Hematopoietic multipotent progenitor cell treated with erythropoietin and hydrocortisone succinate and interleukin-3 and kit ligand, for 15 days (in vitro differentiated cells): ENCODE results near the gene RAET1G.
"Not testable (repeated sequence)": the region's sequence is repeated elsewhere in the genome, so short reads cannot be mapped to it uniquely, and the experiment has no call there.

Experiments used
- DNase-seq: peaks from one replicate; pipeline ENCODE4 v3.0.0-alpha.2; 2015; ENCODE audit warnings: low spot score

RAET1G gene

GRCh38 chr6:149913540-149914240 lies 9.2 kb downstream of the RAET1G start:
- no peak for DNase-seq

GRCh38 chr6:149913085-149913484 lies 9.8 kb downstream of the RAET1G start:
- no peak for DNase-seq

GRCh38 chr6:149912680-149913079 lies 10.2 kb downstream of the RAET1G start:
- DNase-seq = not testable (repeated sequence)

- no peak for DNase-seq
These were observed 12.2 kb downstream of the RAET1G start for GRCh38 chr6:149910721-149911151.

- DNase-seq = no peak
These were observed 13.0 kb downstream of the RAET1G start for GRCh38 chr6:149909701-149910470.

- not testable (repeated sequence) for DNase-seq
These were observed 14.4 kb downstream of the RAET1G start for GRCh38 chr6:149908480-149908879.

GRCh38 chr6:149907317-149907716 lies 15.6 kb downstream of the RAET1G start:
- DNase-seq = no peak

GRCh38 chr6:149906405-149906804 lies 16.5 kb downstream of the RAET1G start:
- DNase-seq = no peak

- DNase-seq = no peak
These were observed 17.0 kb downstream of the RAET1G start for GRCh38 chr6:149905911-149906371.

GRCh38 chr6:149905371-149905910 lies 17.5 kb downstream of the RAET1G start:
- DNase-seq = no peak

GRCh38 chr6:149904661-149905370 lies 18.1 kb downstream of the RAET1G start:
- DNase-seq = no peak

- DNase-seq = no peak
These were observed 18.8 kb downstream of the RAET1G start for GRCh38 chr6:149903938-149904611.

- DNase-seq = no peak
These were observed 21.3 kb downstream of the RAET1G start for GRCh38 chr6:149901444-149902140.

- no peak for DNase-seq
These were observed 22.1 kb downstream of the RAET1G start for GRCh38 chr6:149900620-149901443.

GRCh38 chr6:149899926-149900619 lies 22.8 kb downstream of the RAET1G start:
- DNase-seq = no peak

GRCh38 chr6:149899486-149899885 lies 23.4 kb downstream of the RAET1G start:
- no peak for DNase-seq

- no peak for DNase-seq
These were observed 24.0 kb downstream of the RAET1G start for GRCh38 chr6:149898966-149899365.

GRCh38 chr6:149897855-149898744 lies 24.8 kb downstream of the RAET1G start, which contains the start of gene RAET1E:
Gene RAET1E, minus strand, starts transcription at chr6:149898113. Its CDS starts 7,212 bp downstream, at chr6:149890901.
- DNase-seq = no peak
